IMR-90 (cell line): ENCODE results near the gene NHSL1. TPM values are rescaled to one million over a fixed set of nuclear protein-coding genes. Genes with fewer than 3 reads are reported as not detected.

Source experiments
- ATAC-seq: fragments of 200-7000 bp; cut with Tn5 transposase; 2 replicates; pipeline ENCODE4 v1.9.1; 2020; ENCODE audit warnings: low read depth, mild to moderate bottlenecking, moderate library complexity
- BruUV-seq: library from RNA; stranded (reverse); fragments of 400-500 nt; replicated peaks from 2 replicates; lab custom pipeline; 2021; lab: Mats Ljungman, UMichigan
- CTCF ChIA-PET: fragments of 300-600 bp; formaldehyde crosslinking; extraction: SDS; loops from one replicate; lab custom pipeline; 2021; ENCODE audit warnings: antibody characterized with exemption; lab: Yijun Ruan, JAX
- POLR2A ChIA-PET: fragments of 300-600 bp; sonication (Branson Sonifier 250); formaldehyde crosslinking; loops from one replicate; lab custom pipeline; 2022; ENCODE audit warnings: antibody characterized with exemption; ENCODE audit not compliant: unreplicated experiment; lab: Charles Lee
- DNase-seq: peaks from one replicate; pipeline ENCODE4 v3.0.0; 2013
- H2AFZ ChIP-seq: replicated peaks from 2 replicates; pipeline ENCODE3; 2013; ENCODE audit warnings: low read length, mild to moderate bottlenecking; ENCODE audit not compliant: poor library complexity
- H2AK5ac ChIP-seq: 2 replicates; pipeline ENCODE4 v1.6.1; 2013; ENCODE audit warnings: low read depth, low read length, inconsistent platforms
- H2AK9ac ChIP-seq: replicated peaks from 2 replicates; pipeline ENCODE3; 2013; ENCODE audit warnings: mild to moderate bottlenecking, low read depth, low read length, moderate library complexity; ENCODE audit not compliant: poor library complexity
- H2BK120ac ChIP-seq: 2 replicates; pipeline ENCODE4 v1.6.1; 2013; ENCODE audit warnings: low read depth, low read length, inconsistent platforms
- H2BK15ac ChIP-seq: 3 replicates; pipeline ENCODE4 v1.6.1; 2013; ENCODE audit warnings: low read depth, low read length, inconsistent platforms
- H2BK20ac ChIP-seq: 2 replicates; pipeline ENCODE4 v1.6.1; 2013; ENCODE audit warnings: low read depth, mild to moderate bottlenecking, inconsistent platforms, low read length, moderate library complexity
- H2BK5ac ChIP-seq: 2 replicates; pipeline ENCODE4 v1.6.1; 2013; ENCODE audit warnings: mild to moderate bottlenecking, low read depth, low read length, inconsistent platforms; ENCODE audit not compliant: poor library complexity, severe bottlenecking
- H3K14ac ChIP-seq: replicated peaks from 2 replicates; pipeline ENCODE4 v1.6.1; 2013; ENCODE audit warnings: low read depth, low read length, inconsistent platforms
- H3K18ac ChIP-seq: 2 replicates; pipeline ENCODE4 v1.6.1; 2013; ENCODE audit warnings: low read depth, low read length, control low read depth
- H3K23ac ChIP-seq: 2 replicates; pipeline ENCODE4 v1.6.1; 2013; ENCODE audit warnings: low read depth, low read length, inconsistent platforms
- H3K27ac ChIP-seq: 2 replicates; pipeline ENCODE4 v1.5.1; 2013; ENCODE audit warnings: mild to moderate bottlenecking, control low read depth, low read length; ENCODE audit not compliant: insufficient read depth
- H3K27me3 ChIP-seq: 2 replicates; pipeline ENCODE4 v1.6.1; 2013; ENCODE audit warnings: low read length; ENCODE audit not compliant: control insufficient read depth, insufficient read depth
- H3K36me3 ChIP-seq: 2 replicates; pipeline ENCODE4 v1.6.1; 2013; ENCODE audit warnings: low read length, mixed read lengths; ENCODE audit not compliant: control insufficient read depth, insufficient read depth
- H3K4ac ChIP-seq: 2 replicates; pipeline ENCODE4 v1.6.1; 2013; ENCODE audit warnings: low read depth, low read length, inconsistent platforms
- H3K4me1 ChIP-seq: 2 replicates; pipeline ENCODE4 v1.6.1; 2013; ENCODE audit warnings: low read length, mixed read lengths; ENCODE audit not compliant: control insufficient read depth, insufficient read depth
- H3K4me2 ChIP-seq: 2 replicates; pipeline ENCODE4 v1.6.1; 2013; ENCODE audit warnings: low read depth, mild to moderate bottlenecking, control low read depth, low read length, moderate library complexity
- H3K4me3 ChIP-seq: 2 replicates; pipeline ENCODE4 v1.5.1; 2013; ENCODE audit warnings: low read depth, mild to moderate bottlenecking, control low read depth, low read length, moderate library complexity; ENCODE audit not compliant: insufficient read depth
- H3K56ac ChIP-seq: 2 replicates; pipeline ENCODE4 v1.6.1; 2013; ENCODE audit warnings: low read length, inconsistent platforms; ENCODE audit not compliant: insufficient read depth; ENCODE audit errors: extremely low read depth
- H3K79me1 ChIP-seq, 2 experiments: 2 replicates each; pipeline ENCODE4 v1.6.1; 2013; ENCODE audit warnings: low read length in 2 of 2, inconsistent platforms in 1 of 2, low read depth in 1 of 2
- H3K9ac ChIP-seq: 2 replicates; pipeline ENCODE4 v1.6.1; 2013; ENCODE audit warnings: low read depth, low read length, control low read depth
- H3K9me1 ChIP-seq: 2 replicates; pipeline ENCODE4 v1.6.1; 2013; ENCODE audit warnings: low read length, inconsistent platforms; ENCODE audit not compliant: insufficient read depth
- H3K9me3 ChIP-seq: 2 replicates; pipeline ENCODE4 v1.6.1; 2013; ENCODE audit warnings: low read length; ENCODE audit not compliant: control insufficient read depth, insufficient read depth
- H4K20me1 ChIP-seq: 2 replicates; pipeline ENCODE4 v1.6.1; 2013; ENCODE audit warnings: low read length, inconsistent platforms; ENCODE audit not compliant: insufficient read depth
- H4K5ac ChIP-seq: 2 replicates; pipeline ENCODE4 v1.6.1; 2013; ENCODE audit warnings: mild to moderate bottlenecking, low read depth, low read length, control low read depth
- H4K8ac ChIP-seq, 2 experiments: 2 replicates each; pipeline ENCODE4 v1.6.1; 2013; ENCODE audit warnings: low read depth in 2 of 2, low read length in 2 of 2, control low read depth in 1 of 2, inconsistent platforms in 1 of 2
- H4K91ac ChIP-seq: 2 replicates; pipeline ENCODE4 v1.6.1; 2013; ENCODE audit warnings: low read depth, low read length, inconsistent platforms; ENCODE audit not compliant: insufficient read depth
- CEBPB ChIP-seq: IDR thresholded peaks from 2 replicates; pipeline ENCODE4 v1.6.1; 2012; ENCODE audit warnings: low read depth, low read length, improper control_type of control experiment
- ELK1 ChIP-seq: fragments of 150-350 bp; IDR thresholded peaks from 2 replicates; pipeline ENCODE4 v1.6.1; 2016; ENCODE audit warnings: low read depth, mild to moderate bottlenecking, low read length, moderate library complexity, borderline replicate concordance
- FOS ChIP-seq: fragments of 150-350 bp; IDR thresholded peaks from 2 replicates; pipeline ENCODE4 v1.6.1; 2016; ENCODE audit warnings: low read depth, low read length
- MAFK ChIP-seq: IDR thresholded peaks from 2 replicates; pipeline ENCODE4 v1.6.1; 2012; ENCODE audit warnings: low read depth, low read length, improper control_type of control experiment
- MAZ ChIP-seq: IDR thresholded peaks from 2 replicates; pipeline ENCODE4 v1.6.1; 2012; ENCODE audit warnings: low read depth, mild to moderate bottlenecking, low read length, improper control_type of control experiment, moderate library complexity, borderline replicate concordance
- MXI1 ChIP-seq: IDR thresholded peaks from 2 replicates; pipeline ENCODE4 v1.6.1; 2012; ENCODE audit warnings: low read depth, mild to moderate bottlenecking, low read length, moderate library complexity, borderline replicate concordance
- NFE2L2 ChIP-seq: fragments of 150-350 bp; IDR thresholded peaks from 2 replicates; pipeline ENCODE4 v1.6.1; 2016; ENCODE audit warnings: low read depth, mild to moderate bottlenecking, low read length
- POLR2A ChIP-seq: IDR thresholded peaks from 2 replicates; pipeline ENCODE4 v1.6.1; 2012; ENCODE audit warnings: mild to moderate bottlenecking, low read depth, low read length
- RAD21 ChIP-seq: IDR thresholded peaks from 2 replicates; pipeline ENCODE4 v1.6.1; 2012; ENCODE audit warnings: low read length, improper control_type of control experiment
- RCOR1 ChIP-seq: IDR thresholded peaks from 2 replicates; pipeline ENCODE4 v1.6.1; 2012; ENCODE audit warnings: mild to moderate bottlenecking, low read length, improper control_type of control experiment; ENCODE audit not compliant: insufficient replicate concordance
- RFX5 ChIP-seq: IDR thresholded peaks from 2 replicates; pipeline ENCODE4 v1.8.0; 2012; ENCODE audit warnings: low read depth, mild to moderate bottlenecking, low read length, moderate library complexity
- SMC3 ChIP-seq: fragments of 150-350 bp; IDR thresholded peaks from 2 replicates; pipeline ENCODE4 v1.6.1; 2016; ENCODE audit warnings: low read depth, mild to moderate bottlenecking, antibody characterized with exemption, low read length, moderate library complexity
- USF2 ChIP-seq: fragments of 150-350 bp; IDR thresholded peaks from 2 replicates; pipeline ENCODE4 v1.6.1; 2017; ENCODE audit warnings: mild to moderate bottlenecking, antibody characterized with exemption, low read length, low read depth
- dilution Hi-C: fragments of 300-500 bp; cut with HindIII; formaldehyde crosslinking; loops from one replicate; pipeline ENCODE4 v1.14.3; 2018; ENCODE audit warnings: low sequenced_read_pairs; ENCODE audit not compliant: unreplicated experiment
- in situ Hi-C: fragments of 300-500 bp; cut with MboI; formaldehyde crosslinking; loops from 3 replicates; pipeline ENCODE4 v1.14.3; 2019; ENCODE audit warnings: low sequenced_read_pairs, inconsistent platforms, mixed read lengths
- intact Hi-C: fragments of 100-400 bp; cut with micrococcal nuclease; formaldehyde crosslinking; loops from 2 replicates; pipeline ENCODE4 v1.10.0; 2022
- polyA plus RNA-seq, 3 experiments: library from polyadenylated mRNA; depleted of rRNA; stranded (reverse); fragments of >200 nt; gene quantifications; 2 replicates each; pipeline ENCODE4 v1.2.3, GENCODE V29; 2012; ENCODE audit warnings: low replicate concordance in 1 of 3
- total RNA-seq: library from RNA; depleted of rRNA; stranded (reverse); fragments of >200 nt; gene quantifications from 2 replicates; pipeline ENCODE4 v1.2.3, GENCODE V29; 2012
- TF ChIP-seq, protein P1 (sequence below): conservative IDR thresholded peaks from 2 replicates; pipeline ENCODE4 v1.5.1; 2012; ENCODE audit warnings: mild to moderate bottlenecking, low read depth, low read length, improper control_type of control experiment

The NHSL1 gene
- total and polyA plus RNA-seq, 2 of the 4 experiments (the other 2 are of a cell fraction), result 5.6 to 7.2 TPM

DNA sequence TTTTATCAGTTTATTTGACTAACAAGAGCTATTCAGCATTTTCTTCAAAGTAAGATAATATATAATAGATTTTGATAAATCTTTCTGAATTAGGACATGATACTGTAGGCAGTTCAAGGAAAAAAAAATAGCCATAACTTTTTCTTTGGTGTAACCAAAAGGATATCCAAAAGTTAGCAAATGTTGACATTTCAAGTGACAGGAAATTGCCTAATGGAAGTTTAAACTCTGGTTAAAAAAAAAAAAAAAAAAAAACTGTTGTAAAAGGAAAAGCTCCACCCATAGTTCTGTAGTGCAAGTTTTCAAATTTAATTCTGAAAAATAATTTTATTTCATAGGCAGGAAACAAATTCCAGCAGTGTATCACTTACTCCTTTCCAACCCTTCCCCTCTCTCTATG lies 76.4 kb downstream of the NHSL1 start:
- Histone ChIP-seq H3K9ac (no peak overlapping the region), H3K36me3 (peaks cover 13% of the 10 kb centered on the region), H3K4me2 (no peak overlapping the region), H3K56ac (no peak overlapping the region), H3K4me3 (no peak overlapping the region), H3K27ac (no peak overlapping the region), H3K14ac (no peak overlapping the region), H3K79me1 (no peaks in the 10 kb centered on the region), H4K5ac (no peak overlapping the region), H3K9me1 (peaks cover 2% of the 10 kb centered on the region; the same call in 1 of the 2 replicates), H2BK15ac (no peak overlapping the region), H2AFZ (no peak overlapping the region), H3K4ac (0 out of 2 replicates have a peak overlapping the region, but pooled peaks have one; percentile 15), H3K9me3 (no peaks in the 10 kb centered on the region), H2AK9ac (no peak overlapping the region), H2BK5ac (no peak overlapping the region), H4K20me1 (no peaks in the 10 kb centered on the region; the same call in 1 of the 2 replicates), H2AK5ac (no peak overlapping the region), H4K91ac (no peak overlapping the region), H4K8ac (no peak overlapping the region; a peak in 1 of 4 replicates), H3K4me1 (no peaks in the 10 kb centered on the region), H2BK120ac (no peak overlapping the region), H3K27me3 (no peaks in the 10 kb centered on the region), H3K18ac (no peak overlapping the region), H2BK20ac (no peak overlapping the region), H3K23ac (no peak overlapping the region)
- intact Hi-C loops (loop anchor here (10.0 kb wide), 1 partner anchor 272 kb away; no protein-coding TSS in a partner anchor), dilution Hi-C loops (no loop called here), in situ Hi-C loops (loop anchor here (25.0 kb wide), 1 partner anchor 586 kb away; no protein-coding TSS in a partner anchor)
- DNase-seq (no peak), ATAC-seq (no peak)
- TF ChIP-seq NFE2L2 (no peak), POLR2A (no peak), USF2 (no peak), MAFK (no peak), MAZ (no peak), RAD21 (no peak), MXI1 (no peak), RFX5 (no peak), SMC3 (no peak), ELK1 (no peak), FOS (no peak), RCOR1 (no peak), CEBPB (no peak)
- TF ChIP-seq, protein P1, sequence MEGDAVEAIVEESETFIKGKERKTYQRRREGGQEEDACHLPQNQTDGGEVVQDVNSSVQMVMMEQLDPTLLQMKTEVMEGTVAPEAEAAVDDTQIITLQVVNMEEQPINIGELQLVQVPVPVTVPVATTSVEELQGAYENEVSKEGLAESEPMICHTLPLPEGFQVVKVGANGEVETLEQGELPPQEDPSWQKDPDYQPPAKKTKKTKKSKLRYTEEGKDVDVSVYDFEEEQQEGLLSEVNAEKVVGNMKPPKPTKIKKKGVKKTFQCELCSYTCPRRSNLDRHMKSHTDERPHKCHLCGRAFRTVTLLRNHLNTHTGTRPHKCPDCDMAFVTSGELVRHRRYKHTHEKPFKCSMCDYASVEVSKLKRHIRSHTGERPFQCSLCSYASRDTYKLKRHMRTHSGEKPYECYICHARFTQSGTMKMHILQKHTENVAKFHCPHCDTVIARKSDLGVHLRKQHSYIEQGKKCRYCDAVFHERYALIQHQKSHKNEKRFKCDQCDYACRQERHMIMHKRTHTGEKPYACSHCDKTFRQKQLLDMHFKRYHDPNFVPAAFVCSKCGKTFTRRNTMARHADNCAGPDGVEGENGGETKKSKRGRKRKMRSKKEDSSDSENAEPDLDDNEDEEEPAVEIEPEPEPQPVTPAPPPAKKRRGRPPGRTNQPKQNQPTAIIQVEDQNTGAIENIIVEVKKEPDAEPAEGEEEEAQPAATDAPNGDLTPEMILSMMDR, result no peak
- no TSS peak for BruUV-seq
- ChIA-PET POLR2A (interaction anchor here (0.6 kb wide), 1 partner anchor 306 kb away, joined by 3 read pairs; no protein-coding TSS in a partner anchor), CTCF (interaction anchor here (0.6 to 1.2 kb wide), 8 partner anchors 8 to 1490 kb away, joined by 3 to 5 read pairs (median 3); partner anchors contain the start of gene TNFAIP3)
